K562 (cell line): ENCODE measurements around the gene ZBTB24. TPM values are rescaled to one million over a fixed set of nuclear protein-coding genes. Genes with fewer than 3 reads are reported as not detected.

Source experiments
- COPS2 ChIP-seq: fragments of 450-650 bp; conservative IDR thresholded peaks from 2 replicates; pipeline ENCODE4 v1.6.1; 2016; ENCODE audit warnings: mild to moderate bottlenecking, moderate library complexity
- ELF1 ChIP-seq: fragments of 200-800 bp; sonication (Bioruptor generic); IDR thresholded peaks from 2 replicates; pipeline ENCODE4 v1.6.1; 2016; ENCODE audit warnings: missing genetic modification characterization, missing compliant biosample characterization
- ETV6 ChIP-seq, 3 experiments: fragments of 150-350 bp in 1 of 3; sonication (generic) in 1 of 3; formaldehyde crosslinking in 1 of 3; IDR thresholded peaks; 2 replicates each; pipeline versions ENCODE4 v1.6.1 to v1.8.0; 2014 to 2022; ENCODE audit warnings: borderline replicate concordance in 2 of 3, low read depth in 2 of 3, antibody characterized with exemption in 1 of 3, low read length in 1 of 3, mild to moderate bottlenecking in 1 of 3, missing genetic modification reagents in 1 of 3
- JUND ChIP-seq, 2 experiments: IDR thresholded peaks; 2 replicates in 1 of 2; 3 replicates in 1 of 2; pipeline ENCODE4 v1.6.1; 2011; ENCODE audit warnings: borderline replicate concordance in 2 of 2, low read depth in 2 of 2, low read length in 2 of 2, improper control_type of control experiment in 1 of 2, missing biosample characterization in 1 of 2, missing genetic modification characterization in 1 of 2, missing genetic modification reagents in 1 of 2
- KDM2B ChIP-seq: fragments of 250-450 bp; sonication (Bioruptor Pico); IDR thresholded peaks from 2 replicates; pipeline ENCODE4 v1.8.0; 2021; ENCODE audit warnings: mild to moderate bottlenecking, moderate library complexity
- OTX1 ChIP-seq: fragments of 450-650 bp; formaldehyde crosslinking; IDR thresholded peaks from 2 replicates; pipeline ENCODE4 v1.4.0; 2022; ENCODE audit warnings: mild to moderate bottlenecking
- POLR2AphosphoS2 ChIP-seq: IDR thresholded peaks from 2 replicates; pipeline ENCODE4 v1.6.1; 2012; ENCODE audit warnings: low read length, improper control_type of control experiment
- SIN3A ChIP-seq, 2 experiments: fragments of 150-350 bp in 1 of 2; IDR thresholded peaks; 2 replicates each; pipeline ENCODE4 v1.6.1; 2011 to 2016; ENCODE audit warnings: borderline replicate concordance in 2 of 2, low read depth in 2 of 2, low read length in 2 of 2, mild to moderate bottlenecking in 2 of 2, moderate library complexity in 2 of 2; ENCODE audit not compliant: control insufficient read depth in 1 of 2
- SMARCB1 ChIP-seq: IDR thresholded peaks from 2 replicates; pipeline ENCODE4 v1.6.1; 2011; ENCODE audit warnings: improper control_type of control experiment, low read depth; ENCODE audit not compliant: insufficient read length
- WHSC1 ChIP-seq: IDR thresholded peaks from one replicate; pipeline ENCODE4 v1.6.1; 2012; ENCODE audit warnings: low read length, control low read depth, inconsistent platforms
- XRCC4 ChIP-seq: IDR thresholded peaks from one replicate; pipeline ENCODE4 v1.6.1; 2011; ENCODE audit not compliant: insufficient read depth, insufficient read length; ENCODE audit errors: extremely low read depth
- YBX1 ChIP-seq: fragments of 450-650 bp; IDR thresholded peaks from 2 replicates; pipeline ENCODE4 v1.7.1; 2016; ENCODE audit warnings: mild to moderate bottlenecking
- YY1 ChIP-seq, 3 experiments: IDR thresholded peaks; 2 replicates each; pipeline ENCODE4 v1.6.1; 2011; ENCODE audit warnings: low read length in 2 of 3, mild to moderate bottlenecking in 2 of 3, moderate library complexity in 2 of 3, borderline replicate concordance in 1 of 3, control low read depth in 1 of 3, low read depth in 1 of 3; ENCODE audit not compliant: insufficient read depth in 3 of 3, insufficient replicate concordance in 2 of 3, control insufficient read depth in 1 of 3, insufficient read length in 1 of 3; ENCODE audit errors: extremely low read depth in 1 of 3
- ZFP36 ChIP-seq: fragments of 150-350 bp; IDR thresholded peaks from 2 replicates; pipeline ENCODE4 v1.6.1; 2018; ENCODE audit warnings: low read length, low read depth; ENCODE audit not compliant: partially characterized antibody
- ZNF282 ChIP-seq: sonication (generic); formaldehyde crosslinking; IDR thresholded peaks from 2 replicates; pipeline ENCODE4 v1.8.1; 2023; ENCODE audit warnings: missing genetic modification reagents
- ZNF384 ChIP-seq: IDR thresholded peaks from 2 replicates; pipeline ENCODE4 v1.6.1; 2012; ENCODE audit warnings: low read depth, low read length, improper control_type of control experiment
- ZNF668 ChIP-seq: fragments of 250-450 bp; sonication (Bioruptor Pico); IDR thresholded peaks from 2 replicates; pipeline ENCODE4 v1.8.0; 2022; ENCODE audit warnings: mild to moderate bottlenecking, inconsistent platforms
- ZNF830 ChIP-seq: fragments of 250-450 bp; sonication (Bioruptor Pico); IDR thresholded peaks from 2 replicates; pipeline ENCODE4 v1.5.0; 2021; ENCODE audit warnings: mild to moderate bottlenecking
- polyA plus RNA-seq, 8 experiments: library from polyadenylated mRNA; depleted of rRNA in 4 of 8; stranded (reverse) in 5 of 8; unstranded in 3 of 8; fragments of >200 nt; fragmentation: Nextera tagmentation in 2 of 8; fragmentation: Illumina TruSeq in 1 of 8; extraction: Ambion mirVana in 2 of 8; extraction: Trizol in 1 of 8; gene quantifications; 2 replicates each; pipeline versions ENCODE4 v1.2.1 to v1.2.3, GENCODE V29; 2011 to 2014; ENCODE audit warnings: inconsistent platforms in 1 of 8, missing spikeins in 1 of 8
- total RNA-seq, 7 experiments: library from RNA; depleted of rRNA in 6 of 7; stranded (reverse); fragments of >200 nt in 6 of 7; fragmentation: Illumina TruSeq in 2 of 7; extraction: Trizol in 2 of 7; gene quantifications; 2 replicates each; pipeline versions ENCODE4 v1.2.1 to v1.2.3, GENCODE V29; 2011 to 2021; ENCODE audit warnings: low replicate concordance in 1 of 7
- TF ChIP-seq, protein P1 (sequence below), 2 experiments: fragments of 450-650 bp in 1 of 2; IDR thresholded peaks; 2 replicates each; pipeline ENCODE4 v1.6.1; 2011 to 2017; ENCODE audit warnings: low read depth in 2 of 2, antibody characterized with exemption in 1 of 2, borderline replicate concordance in 1 of 2, low read length in 1 of 2, mild to moderate bottlenecking in 1 of 2, mixed read lengths in 1 of 2; ENCODE audit not compliant: control insufficient read depth in 1 of 2
- TF ChIP-seq, protein P2 (sequence below): sonication (generic); IDR thresholded peaks from 2 replicates; pipeline ENCODE4 v1.6.1; 2016
- TF ChIP-seq, protein P3 (sequence below): sonication (generic); formaldehyde crosslinking; IDR thresholded peaks from 2 replicates; pipeline ENCODE4 v1.8.0; 2022; ENCODE audit warnings: missing genetic modification reagents, mild to moderate bottlenecking, moderate library complexity, borderline replicate concordance

Gene ZBTB24
- total and polyA plus RNA-seq, 9 of the 15 experiments (the other 6 are each of a cell fraction or from before 2014, with no cell fraction given): 2.0 to 16.7 (median 8.3) TPM

DNA sequence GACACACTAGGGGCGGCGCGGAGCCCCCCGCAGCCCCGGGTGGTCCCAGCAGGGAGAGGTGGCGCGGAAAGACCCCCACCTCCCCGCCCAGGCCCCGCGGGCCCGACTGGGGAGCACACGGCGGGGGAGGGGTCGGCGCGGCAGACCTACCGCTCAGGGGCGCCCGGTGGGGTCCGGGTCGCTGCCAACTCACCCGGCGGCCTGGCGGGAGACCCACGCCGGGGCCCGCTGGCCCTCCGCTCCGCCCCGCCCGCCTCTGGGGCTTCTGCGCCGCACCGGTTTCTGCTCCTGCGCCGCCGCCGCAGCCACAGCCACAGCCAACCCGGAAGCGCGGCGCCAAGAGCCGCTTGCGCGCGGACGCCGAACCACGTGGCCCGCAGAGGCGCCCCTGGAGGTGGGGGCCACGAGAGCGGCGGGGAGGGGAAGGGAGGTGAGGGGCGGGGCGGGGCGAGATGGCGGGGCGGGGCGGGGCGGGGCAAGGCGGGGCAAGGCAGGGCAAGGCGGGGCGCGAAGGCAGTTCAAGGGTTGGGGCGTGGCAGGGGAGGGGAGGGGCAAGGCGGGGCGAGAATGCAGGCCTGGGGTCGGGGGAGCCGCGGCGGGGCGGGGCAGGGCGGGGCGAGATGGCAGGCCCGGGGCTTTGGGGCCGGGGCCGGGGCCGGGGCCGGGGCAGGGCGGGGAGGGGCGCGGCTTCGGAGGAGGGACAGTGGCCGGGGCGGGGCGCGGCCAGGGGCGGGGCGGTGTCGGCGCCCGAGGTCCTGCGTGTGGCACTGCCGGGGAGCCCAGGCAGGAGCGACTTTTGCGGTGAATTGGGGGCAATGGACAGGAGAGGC is at the start of gene ZBTB24 (continued):
- no peak for TF ChIP-seq XRCC4
- no peak for TF ChIP-seq JUND (IDR thresholded peaks at IDR 0.05; ENCODE audit: borderline replicate concordance, low read depth, low read length)
- TF ChIP-seq JUND (tag; IDR thresholded peaks at IDR 0.05; ENCODE audit: borderline replicate concordance, low read depth, low read length): no peak; the same call in 2 of the 3 replicates
- TF ChIP-seq, protein P1, sequence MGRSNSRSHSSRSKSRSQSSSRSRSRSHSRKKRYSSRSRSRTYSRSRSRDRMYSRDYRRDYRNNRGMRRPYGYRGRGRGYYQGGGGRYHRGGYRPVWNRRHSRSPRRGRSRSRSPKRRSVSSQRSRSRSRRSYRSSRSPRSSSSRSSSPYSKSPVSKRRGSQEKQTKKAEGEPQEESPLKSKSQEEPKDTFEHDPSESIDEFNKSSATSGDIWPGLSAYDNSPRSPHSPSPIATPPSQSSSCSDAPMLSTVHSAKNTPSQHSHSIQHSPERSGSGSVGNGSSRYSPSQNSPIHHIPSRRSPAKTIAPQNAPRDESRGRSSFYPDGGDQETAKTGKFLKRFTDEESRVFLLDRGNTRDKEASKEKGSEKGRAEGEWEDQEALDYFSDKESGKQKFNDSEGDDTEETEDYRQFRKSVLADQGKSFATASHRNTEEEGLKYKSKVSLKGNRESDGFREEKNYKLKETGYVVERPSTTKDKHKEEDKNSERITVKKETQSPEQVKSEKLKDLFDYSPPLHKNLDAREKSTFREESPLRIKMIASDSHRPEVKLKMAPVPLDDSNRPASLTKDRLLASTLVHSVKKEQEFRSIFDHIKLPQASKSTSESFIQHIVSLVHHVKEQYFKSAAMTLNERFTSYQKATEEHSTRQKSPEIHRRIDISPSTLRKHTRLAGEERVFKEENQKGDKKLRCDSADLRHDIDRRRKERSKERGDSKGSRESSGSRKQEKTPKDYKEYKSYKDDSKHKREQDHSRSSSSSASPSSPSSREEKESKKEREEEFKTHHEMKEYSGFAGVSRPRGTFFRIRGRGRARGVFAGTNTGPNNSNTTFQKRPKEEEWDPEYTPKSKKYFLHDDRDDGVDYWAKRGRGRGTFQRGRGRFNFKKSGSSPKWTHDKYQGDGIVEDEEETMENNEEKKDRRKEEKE (IDR thresholded peaks at IDR 0.05; ENCODE audit: borderline replicate concordance in 1 of 2, control insufficient read depth in 1 of 2, low read depth in 2 of 2, low read length in 1 of 2): no peak
- no peak for TF ChIP-seq SMARCB1
- no peak for TF ChIP-seq POLR2AphosphoS2
- TF ChIP-seq, protein P2, sequence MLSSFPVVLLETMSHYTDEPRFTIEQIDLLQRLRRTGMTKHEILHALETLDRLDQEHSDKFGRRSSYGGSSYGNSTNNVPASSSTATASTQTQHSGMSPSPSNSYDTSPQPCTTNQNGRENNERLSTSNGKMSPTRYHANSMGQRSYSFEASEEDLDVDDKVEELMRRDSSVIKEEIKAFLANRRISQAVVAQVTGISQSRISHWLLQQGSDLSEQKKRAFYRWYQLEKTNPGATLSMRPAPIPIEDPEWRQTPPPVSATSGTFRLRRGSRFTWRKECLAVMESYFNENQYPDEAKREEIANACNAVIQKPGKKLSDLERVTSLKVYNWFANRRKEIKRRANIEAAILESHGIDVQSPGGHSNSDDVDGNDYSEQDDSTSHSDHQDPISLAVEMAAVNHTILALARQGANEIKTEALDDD: no peak
- peak in 2 of 3 experiments; percentile 61 to 63 for TF ChIP-seq YY1 (IDR thresholded peaks at IDR 0.05; ENCODE audit: borderline replicate concordance in 1 of 3, control insufficient read depth in 1 of 3, extremely low read depth in 1 of 3, insufficient read depth in 3 of 3, insufficient read length in 1 of 3, insufficient replicate concordance in 2 of 3, low read depth in 1 of 3, low read length in 2 of 3)
- no peak for TF ChIP-seq ZNF668 (CRISPR knock-in tag)
- TF ChIP-seq SIN3A (IDR thresholded peaks at IDR 0.05; ENCODE audit: borderline replicate concordance in 2 of 2, control insufficient read depth in 1 of 2, low read depth in 2 of 2, low read length in 2 of 2): peak in 1 of 2 experiments; percentile 88; a peak in 2 of 4 replicates
- no peak for TF ChIP-seq ZNF830 (CRISPR knock-in tag)
- TF ChIP-seq ELF1 (tag): peak; percentile 98
- TF ChIP-seq ZFP36: no peak
- no peak for TF ChIP-seq ZNF384
- TF ChIP-seq YBX1: no peak
- no peak for TF ChIP-seq WHSC1
- TF ChIP-seq, protein P3, sequence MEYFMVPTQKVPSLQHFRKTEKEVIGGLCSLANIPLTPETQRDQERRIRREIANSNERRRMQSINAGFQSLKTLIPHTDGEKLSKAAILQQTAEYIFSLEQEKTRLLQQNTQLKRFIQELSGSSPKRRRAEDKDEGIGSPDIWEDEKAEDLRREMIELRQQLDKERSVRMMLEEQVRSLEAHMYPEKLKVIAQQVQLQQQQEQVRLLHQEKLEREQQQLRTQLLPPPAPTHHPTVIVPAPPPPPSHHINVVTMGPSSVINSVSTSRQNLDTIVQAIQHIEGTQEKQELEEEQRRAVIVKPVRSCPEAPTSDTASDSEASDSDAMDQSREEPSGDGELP (CRISPR knock-in tag): peak; percentile 53; the same call in 1 of the 2 replicates
- no peak for TF ChIP-seq OTX1 (CRISPR knock-in tag)
- TF ChIP-seq ZNF282 (CRISPR knock-in tag): no peak
- TF ChIP-seq KDM2B (CRISPR knock-in tag): no peak
- TF ChIP-seq COPS2: no peak
- TF ChIP-seq ETV6 (IDR thresholded peaks at IDR 0.05; ENCODE audit: borderline replicate concordance in 1 of 2, low read depth in 2 of 2, low read length in 1 of 2): no peak
- TF ChIP-seq ETV6 (CRISPR knock-in tag; IDR thresholded peaks at IDR 0.05; ENCODE audit: borderline replicate concordance): no peak
